BLaER1 treated with 17β-estradiol and CSF1 and Interleukin-3, amounts not matched to agents 10 nM and 100 nM (cell line): Measurements from ENCODE around the gene DIAPH3.

Source experiments
- H3K27ac ChIP-seq, 11 experiments: shearing (Covaris generic); formaldehyde crosslinking; 2 replicates each; pipeline ENCODE4 v1.8.1; 2022
- H3K27me3 ChIP-seq, 11 experiments: shearing (Covaris generic); formaldehyde crosslinking; 2 replicates each; pipeline ENCODE4 v1.8.1; 2022
- H3K36me3 ChIP-seq, 11 experiments: shearing (Covaris generic); formaldehyde crosslinking; 2 replicates each; pipeline ENCODE4 v1.8.1; 2022
- H3K4me1 ChIP-seq, 10 experiments: shearing (Covaris generic); formaldehyde crosslinking; 2 replicates each; pipeline ENCODE4 v1.8.1; 2022
- H3K4me2 ChIP-seq, 11 experiments: shearing (Covaris generic); formaldehyde crosslinking; 2 replicates each; pipeline ENCODE4 v1.8.1; 2022
- H3K4me3 ChIP-seq, 10 experiments: shearing (Covaris generic); formaldehyde crosslinking; 2 replicates each; pipeline ENCODE4 v1.8.1; 2022
- H3K9ac ChIP-seq, 11 experiments: shearing (Covaris generic); formaldehyde crosslinking; 2 replicates each; pipeline ENCODE4 v1.8.1; 2022
- H3K9me3 ChIP-seq, 11 experiments: shearing (Covaris generic); formaldehyde crosslinking; replicated peaks in 1 of 11; 2 replicates each; pipeline ENCODE4 v1.8.1; 2022
- H4K20me1 ChIP-seq, 11 experiments: shearing (Covaris generic); formaldehyde crosslinking; 2 replicates each; pipeline ENCODE4 v1.8.1; 2022
- Cebpa-rat ChIP-seq, 11 experiments: shearing (Covaris generic); IDR thresholded peaks; 2 replicates each; pipeline ENCODE4 v1.8.1; 2022

DIAPH3 gene

GRCh38 chr13:60009300-60010253 lies 154.2 kb downstream of the DIAPH3 start:
- Histone ChIP-seq H3K4me3 (no peak overlapping the region), H3K9ac (no peak overlapping the region), H3K9me3 (no peaks in the 10 kb centered on the region), H3K36me3 (peaks cover 0 to 10% (median 3%) of the 10 kb centered on the region in 11 experiments; a peak in 5 of 22 replicates), H3K27me3 (no peaks in the 10 kb centered on the region), H3K27ac (no peak overlapping the region), H3K4me2 (no peak overlapping the region), H4K20me1 (no peaks in the 10 kb centered on the region), H3K4me1 (no peaks in the 10 kb centered on the region)
- TF ChIP-seq Cebpa-rat (IDR thresholded peaks at IDR 0.05): no peak

- Histone ChIP-seq H3K27me3 (no peaks in the 10 kb centered on the region), H3K4me1 (peaks cover 0 to 5% (median 0%) of the 10 kb centered on the region in 10 experiments; a peak in 1 of 20 replicates), H3K4me2 (no peak overlapping the region), H3K9ac (no peak overlapping the region), H3K36me3 (peaks cover 0 to 15% (median 3%) of the 10 kb centered on the region in 11 experiments; a peak in 6 of 22 replicates), H3K9me3 (no peaks in the 10 kb centered on the region), H4K20me1 (no peaks in the 10 kb centered on the region; a peak in 1 of 22 replicates), H3K4me3 (no peak overlapping the region), H3K27ac (no peak overlapping the region)
- TF ChIP-seq Cebpa-rat (IDR thresholded peaks at IDR 0.05): no peak
These were observed 161.8 kb downstream of the DIAPH3 start for GRCh38 chr13:60001889-60002288.

GRCh38 chr13:60000976-60001375 lies 162.8 kb downstream of the DIAPH3 start:
- no peaks in the 10 kb centered on the region for H3K9me3 ChIP-seq
- no peak overlapping the region for H3K4me2 ChIP-seq
- H3K4me3 ChIP-seq: no peak overlapping the region
- H3K27me3 ChIP-seq: no peaks in the 10 kb centered on the region
- H3K27ac ChIP-seq: no peak overlapping the region
- no peaks in the 10 kb centered on the region; a peak in 1 of 22 replicates for H4K20me1 ChIP-seq
- peaks cover 0 to 13% (median 3%) of the 10 kb centered on the region in 11 experiments; a peak in 6 of 22 replicates for H3K36me3 ChIP-seq
- no peak overlapping the region for H3K9ac ChIP-seq
- H3K4me1 ChIP-seq: peaks cover 0 to 5% (median 0%) of the 10 kb centered on the region in 10 experiments; a peak in 1 of 20 replicates
- TF ChIP-seq Cebpa-rat (IDR thresholded peaks at IDR 0.05): no peak

GRCh38 chr13:60000081-60000480 lies 163.6 kb downstream of the DIAPH3 start:
- H3K4me3 ChIP-seq: no peak overlapping the region
- no peaks in the 10 kb centered on the region for H3K27me3 ChIP-seq
- no peak overlapping the region for H3K4me2 ChIP-seq
- H4K20me1 ChIP-seq: no peaks in the 10 kb centered on the region; a peak in 1 of 22 replicates
- no peak overlapping the region for H3K9ac ChIP-seq
- no peaks in the 10 kb centered on the region for H3K9me3 ChIP-seq
- TF ChIP-seq Cebpa-rat (IDR thresholded peaks at IDR 0.05): no peak
- H3K27ac ChIP-seq: no peak overlapping the region
- H3K36me3 ChIP-seq: peaks cover 0 to 13% (median 3%) of the 10 kb centered on the region in 11 experiments; a peak in 6 of 22 replicates
- H3K4me1 ChIP-seq: peaks cover 0 to 5% (median 0%) of the 10 kb centered on the region in 10 experiments; a peak in 1 of 20 replicates

GRCh38 chr13:59997976-59998375 lies 165.8 kb downstream of the DIAPH3 start:
- TF ChIP-seq Cebpa-rat (IDR thresholded peaks at IDR 0.05): no peak
- no peaks in the 10 kb centered on the region for H3K9me3 ChIP-seq

GRCh38 chr13:59996461-59996980 lies 167.2 kb downstream of the DIAPH3 start:
- no peak for TF ChIP-seq Cebpa-rat (IDR thresholded peaks at IDR 0.05)
- Histone ChIP-seq H3K4me2 (no peak overlapping the region), H3K36me3 (peaks cover 0 to 19% (median 4%) of the 10 kb centered on the region in 11 experiments; a peak in 10 of 22 replicates), H3K4me3 (no peak overlapping the region), H3K9ac (no peak overlapping the region), H4K20me1 (no peaks in the 10 kb centered on the region; a peak in 1 of 22 replicates), H3K9me3 (no peaks in the 10 kb centered on the region), H3K27ac (no peak overlapping the region), H3K4me1 (no peaks in the 10 kb centered on the region), H3K27me3 (no peaks in the 10 kb centered on the region)

More at GRCh38 chr13:59997976-59998375, 165.8 kb downstream of the DIAPH3 start:
- Histone ChIP-seq H3K4me3 (no peak overlapping the region), H3K4me1 (peaks cover 0 to 3% (median 0%) of the 10 kb centered on the region in 10 experiments; a peak in 1 of 20 replicates), H3K27ac (no peak overlapping the region), H3K4me2 (no peak overlapping the region), H3K36me3 (peaks cover 0 to 12% (median 3%) of the 10 kb centered on the region in 11 experiments; a peak in 6 of 22 replicates), H4K20me1 (no peaks in the 10 kb centered on the region; a peak in 1 of 22 replicates), H3K27me3 (no peaks in the 10 kb centered on the region), H3K9ac (no peak overlapping the region)

- no peak overlapping the region for H3K4me3 ChIP-seq
- H3K9ac ChIP-seq: no peak overlapping the region
- H3K4me2 ChIP-seq: no peak overlapping the region
- H3K27ac ChIP-seq: no peak overlapping the region
- H3K9me3 ChIP-seq: no peaks in the 10 kb centered on the region
- no peak for TF ChIP-seq Cebpa-rat (IDR thresholded peaks at IDR 0.05)
- H3K27me3 ChIP-seq: no peaks in the 10 kb centered on the region
- H3K36me3 ChIP-seq: peaks cover 0 to 17% (median 4%) of the 10 kb centered on the region in 11 experiments; a peak in 8 of 22 replicates
- H3K4me1 ChIP-seq: no peaks in the 10 kb centered on the region
- H4K20me1 ChIP-seq: no peaks in the 10 kb centered on the region
These were observed 172.3 kb downstream of the DIAPH3 start for GRCh38 chr13:59991395-59991794.

- H3K27ac ChIP-seq: no peak overlapping the region
- no peaks in the 10 kb centered on the region for H4K20me1 ChIP-seq
- no peak overlapping the region for H3K4me2 ChIP-seq
These were observed 180.9 kb downstream of the DIAPH3 start for GRCh38 chr13:59982631-59983382.

GRCh38 chr13:59979589-59979988 lies 184.1 kb downstream of the DIAPH3 start:
- Histone ChIP-seq H3K27ac (no peak overlapping the region), H3K9me3 (no peaks in the 10 kb centered on the region), H3K4me2 (no peak overlapping the region), H3K9ac (no peak overlapping the region), H3K27me3 (no peaks in the 10 kb centered on the region), H3K36me3 (peaks cover 0 to 22% (median 0%) of the 10 kb centered on the region in 11 experiments; a peak in 6 of 22 replicates), H3K4me3 (no peak overlapping the region), H4K20me1 (no peaks in the 10 kb centered on the region), H3K4me1 (no peaks in the 10 kb centered on the region)
- TF ChIP-seq Cebpa-rat (IDR thresholded peaks at IDR 0.05): no peak

More at GRCh38 chr13:59982631-59983382, 180.9 kb downstream of the DIAPH3 start:
- no peak for TF ChIP-seq Cebpa-rat (IDR thresholded peaks at IDR 0.05)
- H3K9ac ChIP-seq: no peak overlapping the region
- no peak overlapping the region for H3K4me3 ChIP-seq
- H3K9me3 ChIP-seq: no peaks in the 10 kb centered on the region
- H3K36me3 ChIP-seq: peaks cover 0 to 12% (median 0%) of the 10 kb centered on the region in 11 experiments; a peak in 6 of 22 replicates
- H3K4me1 ChIP-seq: no peaks in the 10 kb centered on the region
- no peaks in the 10 kb centered on the region for H3K27me3 ChIP-seq
